ENCODE measurements around the gene NELFA. TPM values are rescaled to one million over a fixed set of nuclear protein-coding genes. Genes with fewer than 3 reads are reported as not detected.

NELFA gene
- total and polyA plus RNA-seq, 10 of the 15 experiments (the other 5 are each of a cell fraction or from before 2014, with no cell fraction given): 0.39 to 38.6 (median 16.7) TPM

DNA sequence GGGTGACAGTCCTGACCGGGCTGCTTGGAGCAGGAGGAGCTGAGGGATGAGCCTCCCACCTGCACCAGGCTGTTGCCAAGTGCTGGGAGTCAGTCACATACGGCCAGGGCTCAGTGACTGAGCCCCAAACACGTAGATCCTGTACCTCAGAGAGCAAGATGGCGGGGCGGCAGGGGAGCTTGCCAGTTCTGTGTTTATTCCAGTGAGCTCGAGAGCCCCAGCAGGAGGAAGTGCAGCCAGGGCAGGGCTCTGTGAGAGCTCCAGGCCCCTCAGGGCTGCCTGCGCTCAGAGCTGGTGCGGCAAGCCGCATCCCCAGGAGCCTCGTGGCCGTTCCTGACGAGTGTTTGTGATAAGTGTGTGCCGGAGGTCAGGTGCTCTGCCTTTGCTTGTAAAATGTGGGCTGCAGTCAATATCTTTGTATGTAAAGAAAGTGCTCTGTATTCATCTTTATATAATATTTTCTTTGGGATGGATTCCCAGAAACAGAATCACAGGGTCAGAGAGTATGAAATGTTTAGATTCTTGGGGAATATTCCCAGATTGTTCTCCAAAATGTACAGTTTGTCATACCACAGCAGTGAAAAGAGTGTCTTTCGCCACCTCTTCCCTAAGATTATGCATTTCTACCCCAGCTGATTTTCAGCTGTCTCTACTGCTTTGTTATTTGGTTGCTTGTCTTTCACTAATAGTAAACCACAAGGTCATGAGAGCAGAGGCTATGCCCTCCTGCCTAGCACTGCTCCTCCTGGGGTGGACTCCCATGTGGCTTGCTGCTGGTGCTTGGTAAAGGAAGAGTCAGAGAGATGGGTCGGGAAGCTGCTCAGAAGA is 50.3 kb downstream of the NELFA start (continued):
- TF ChIP-seq BHLHE40 (IDR thresholded peaks at IDR 0.05; ENCODE audit: borderline replicate concordance in 1 of 2, low read depth in 2 of 2, low read length in 1 of 2) (no peak), NRF1 (conservative IDR thresholded peaks at IDR 0.05; ENCODE audit: low read depth, low read length) (no peak), GABPA (IDR thresholded peaks at IDR 0.05; ENCODE audit: low read depth) (no peak), NR2F1 (conservative IDR thresholded peaks at IDR 0.05) (no peak), EGR1 (IDR thresholded peaks at IDR 0.05; ENCODE audit: borderline replicate concordance in 1 of 2, low read depth in 2 of 2, low read length in 2 of 2) (no peak), TCF7 (IDR thresholded peaks at IDR 0.05; ENCODE audit: borderline replicate concordance) (no peak)

DNA sequence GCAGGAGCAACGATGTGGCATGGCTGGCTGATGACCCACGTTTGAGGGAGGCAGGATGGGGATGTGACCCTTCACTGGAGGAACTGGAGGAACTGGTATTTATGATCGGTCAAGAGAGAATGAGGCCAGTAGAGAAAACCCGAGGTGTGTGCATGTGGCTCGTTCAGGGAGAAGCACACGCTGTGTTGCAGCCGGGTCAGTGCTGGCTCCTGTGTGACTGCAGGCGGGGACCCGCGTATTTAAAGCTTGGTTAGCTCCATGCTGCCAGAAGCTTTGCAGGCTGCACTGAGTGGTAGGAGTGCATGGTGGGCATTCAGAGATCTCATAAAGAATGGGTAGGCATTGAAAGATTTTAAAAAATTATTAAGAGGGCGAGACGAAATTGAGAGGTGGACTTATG is 52.1 kb downstream of the NELFA start:
- H3K27ac ChIP-seq (ENCODE audit: control insufficient read depth, insufficient read depth): no peak overlapping the region
- no peak overlapping the region for H2AFZ ChIP-seq (ENCODE audit: control insufficient read depth, low read depth, low read length)
- no peak overlapping the region for H3K4me3 ChIP-seq
- no peak overlapping the region for H3K9ac ChIP-seq (ENCODE audit: control insufficient read depth, insufficient read depth, low read length)
- WGBS (ENCODE audit: insufficient coverage, insufficient replicate concordance, low lambda C conversion rate, missing lambda C conversion rate): 96% methylated on average over 12 of the region's 12 CpGs
- RAD21 ChIA-PET (ENCODE audit: unreplicated experiment): no interaction called here
- no peaks in the 10 kb centered on the region for H3K9me3 ChIP-seq (replicated peaks; ENCODE audit: control insufficient read depth, insufficient read depth, low read length)
- POLR2A ChIA-PET: no interaction called here
- ATAC-seq (no peak), DNase-seq (ENCODE audit: low read depth, low spot score) (no peak), FAIRE-seq (no peak)
- intact Hi-C loops (cut with micrococcal nuclease; ENCODE audit: unreplicated experiment) (no loop called here), in situ Hi-C loops (cut with MboI) (no loop called here)
- BruUV-seq (replicated peaks): TSS peak; percentile 3
- CTCF ChIA-PET: no interaction called here
- H3K4me1 ChIP-seq (ENCODE audit: control insufficient read depth, insufficient read depth, low read length): no peaks in the 10 kb centered on the region
- peaks cover 46 to 48% of the 10 kb centered on the region in 2 experiments for H3K36me3 ChIP-seq (ENCODE audit: control insufficient read depth in 2 of 2, insufficient read depth in 2 of 2, low read length in 1 of 2)
- H3K27me3 ChIP-seq (replicated peaks in 1 of 2; ENCODE audit: control insufficient read depth in 2 of 2, insufficient read depth in 2 of 2, low read length in 1 of 2): no peaks in the 10 kb centered on the region
- SMC1A ChIA-PET (ENCODE audit: uncharacterized antibody, unreplicated experiment): no interaction called here
- H4K20me1 ChIP-seq (ENCODE audit: control insufficient read depth, insufficient read depth): no peaks in the 10 kb centered on the region
- TF ChIP-seq NR2C1 (IDR thresholded peaks at IDR 0.05) (no peak), CBX5 (IDR thresholded peaks at IDR 0.05; ENCODE audit: low read depth) (no peak), POLR2AphosphoS2 (IDR thresholded peaks at IDR 0.05; ENCODE audit: low read depth, low read length) (no peak)
- TF ChIP-seq, protein P1, sequence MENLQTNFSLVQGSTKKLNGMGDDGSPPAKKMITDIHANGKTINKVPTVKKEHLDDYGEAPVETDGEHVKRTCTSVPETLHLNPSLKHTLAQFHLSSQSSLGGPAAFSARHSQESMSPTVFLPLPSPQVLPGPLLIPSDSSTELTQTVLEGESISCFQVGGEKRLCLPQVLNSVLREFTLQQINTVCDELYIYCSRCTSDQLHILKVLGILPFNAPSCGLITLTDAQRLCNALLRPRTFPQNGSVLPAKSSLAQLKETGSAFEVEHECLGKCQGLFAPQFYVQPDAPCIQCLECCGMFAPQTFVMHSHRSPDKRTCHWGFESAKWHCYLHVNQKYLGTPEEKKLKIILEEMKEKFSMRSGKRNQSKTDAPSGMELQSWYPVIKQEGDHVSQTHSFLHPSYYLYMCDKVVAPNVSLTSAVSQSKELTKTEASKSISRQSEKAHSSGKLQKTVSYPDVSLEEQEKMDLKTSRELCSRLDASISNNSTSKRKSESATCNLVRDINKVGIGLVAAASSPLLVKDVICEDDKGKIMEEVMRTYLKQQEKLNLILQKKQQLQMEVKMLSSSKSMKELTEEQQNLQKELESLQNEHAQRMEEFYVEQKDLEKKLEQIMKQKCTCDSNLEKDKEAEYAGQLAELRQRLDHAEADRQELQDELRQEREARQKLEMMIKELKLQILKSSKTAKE (IDR thresholded peaks at IDR 0.05; ENCODE audit: low read depth, poor library complexity, severe bottlenecking): no peak
- H3K4me2 ChIP-seq (ENCODE audit: control insufficient read depth, insufficient read depth): no peak overlapping the region
- no peaks in the 10 kb centered on the region for H3K79me2 ChIP-seq (ENCODE audit: control insufficient read depth, insufficient read depth, low read length)

Data from GM12878 (cell line).